Nephron progenitor cell (in vitro differentiated cells): ENCODE measurements around the gene SIRT5.

Experiments
- DNase-seq: peaks from one replicate; pipeline ENCODE4 v3.0.0; 2021
- H3K27ac Mint-ChIP-seq: 2 replicates; pipeline ENCODE4 v1.8.0; 2021; ENCODE audit warnings: mild to moderate bottlenecking, moderate library complexity, mixed read lengths
- H3K27me3 Mint-ChIP-seq: 2 replicates; pipeline ENCODE4 v1.8.0; 2021; ENCODE audit warnings: mild to moderate bottlenecking, low read depth, mixed read lengths; ENCODE audit not compliant: poor library complexity
- H3K36me3 Mint-ChIP-seq: 2 replicates; pipeline ENCODE4 v1.8.0; 2021; ENCODE audit warnings: low read depth, mixed read lengths
- H3K4me1 Mint-ChIP-seq: 2 replicates; pipeline ENCODE4 v1.8.0; 2021; ENCODE audit warnings: mixed read lengths
- H3K4me3 Mint-ChIP-seq: 2 replicates; pipeline ENCODE4 v1.8.0; 2021; ENCODE audit warnings: mild to moderate bottlenecking, moderate library complexity, mixed read lengths
- H3K9me3 Mint-ChIP-seq: 2 replicates; pipeline ENCODE4 v1.8.0; 2021; ENCODE audit warnings: mild to moderate bottlenecking, moderate library complexity, mixed read lengths
- CTCF ChIP-seq: fragments of 200-600 bp; sonication (generic); IDR thresholded peaks from 2 replicates; pipeline ENCODE4 v1.5.0; 2021; ENCODE audit warnings: antibody characterized with exemption

Gene SIRT5

GRCh38 chr6:13558718-13559117 lies 15.7 kb upstream of the SIRT5 start:
- Mint-ChIP-seq H3K9me3 (no peaks in the 10 kb centered on the region), H3K36me3 (no peaks in the 10 kb centered on the region), H3K4me1 (peaks cover 64% of the 10 kb centered on the region), H3K27me3 (no peaks in the 10 kb centered on the region), H3K27ac (no peak overlapping the region), H3K4me3 (no peak overlapping the region)
- no peak for TF ChIP-seq CTCF
- DNase-seq: no peak

- Mint-ChIP-seq H3K27ac (no peak overlapping the region), H3K4me3 (no peak overlapping the region), H3K4me1 (peaks cover 70% of the 10 kb centered on the region), H3K27me3 (no peaks in the 10 kb centered on the region), H3K9me3 (no peaks in the 10 kb centered on the region), H3K36me3 (no peaks in the 10 kb centered on the region)
- TF ChIP-seq CTCF: no peak
- no peak for DNase-seq
Measured at GRCh38 chr6:13559251-13559650, 15.2 kb upstream of the SIRT5 start.

- no peak overlapping the region for H3K4me3 Mint-ChIP-seq
- no peaks in the 10 kb centered on the region for H3K9me3 Mint-ChIP-seq
- peak overlapping the region; percentile 54 for H3K27ac Mint-ChIP-seq
- no peak for DNase-seq
- peaks cover 64% of the 10 kb centered on the region for H3K4me1 Mint-ChIP-seq
- H3K36me3 Mint-ChIP-seq: no peaks in the 10 kb centered on the region
- no peak for TF ChIP-seq CTCF
- H3K27me3 Mint-ChIP-seq: peaks cover 6% of the 10 kb centered on the region
Measured at GRCh38 chr6:13559968-13560650, 14.3 kb upstream of the SIRT5 start.

- Mint-ChIP-seq H3K9me3 (no peaks in the 10 kb centered on the region), H3K4me3 (no peak overlapping the region), H3K27me3 (peaks cover 6% of the 10 kb centered on the region), H3K27ac (peak overlapping the region; percentile 54), H3K4me1 (peaks cover 59% of the 10 kb centered on the region), H3K36me3 (no peaks in the 10 kb centered on the region)
- no peak for TF ChIP-seq CTCF
- DNase-seq: no peak
Measured at GRCh38 chr6:13560651-13561044, 13.8 kb upstream of the SIRT5 start.

- Mint-ChIP-seq H3K4me1 (peaks cover 57% of the 10 kb centered on the region), H3K4me3 (peak overlapping the region; percentile 52), H3K27ac (peak overlapping the region; percentile 76), H3K27me3 (peaks cover 6% of the 10 kb centered on the region), H3K9me3 (no peaks in the 10 kb centered on the region), H3K36me3 (no peaks in the 10 kb centered on the region)
- TF ChIP-seq CTCF: no peak
- peak; percentile 14 for DNase-seq
Measured at GRCh38 chr6:13561624-13562267, 12.7 kb upstream of the SIRT5 start.

- Mint-ChIP-seq H3K27me3 (peaks cover 6% of the 10 kb centered on the region), H3K9me3 (no peaks in the 10 kb centered on the region), H3K36me3 (no peaks in the 10 kb centered on the region), H3K4me3 (no peak overlapping the region), H3K4me1 (peaks cover 57% of the 10 kb centered on the region), H3K27ac (peak overlapping the region; percentile 66)
- no peak for DNase-seq
- TF ChIP-seq CTCF: no peak
Measured at GRCh38 chr6:13563009-13563408, 11.4 kb upstream of the SIRT5 start.
